Activated effector memory CD4-positive, alpha-beta T cell treated with anti-CD3 and anti-CD28 coated beads, Interleukin-2, amount 50 U/mL, for 16 hours (primary cell): ENCODE results near the gene DBF4B.

Experiments used
- DNase-seq: peaks from one replicate; pipeline ENCODE4 v3.0.0-alpha.2; 2020

The DBF4B gene

GRCh38 chr17:44761932-44762810, 53.7 kb downstream of the DBF4B start:
- DNase-seq = no peak

DNA sequence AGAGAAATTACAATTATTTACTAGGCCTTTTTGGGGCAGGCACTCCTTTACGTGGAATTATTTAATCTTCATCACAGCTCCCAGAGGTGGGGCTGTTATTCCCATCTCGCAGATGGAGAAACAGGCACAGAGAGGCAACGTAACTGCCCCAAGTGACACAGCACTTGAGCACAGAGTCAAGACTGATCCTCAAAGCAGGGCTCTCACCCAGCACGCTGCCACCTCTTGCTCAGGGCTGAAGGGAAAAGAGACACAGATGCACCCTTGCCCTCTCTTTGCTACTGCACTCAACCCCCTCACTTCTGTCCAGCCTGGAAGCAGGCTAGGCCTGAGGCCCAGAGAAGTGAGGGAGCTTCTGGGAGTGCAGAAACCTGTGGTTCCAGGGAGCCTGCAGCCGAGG, 54.7 kb downstream of the DBF4B start:
- DNase-seq = no peak

DNA sequence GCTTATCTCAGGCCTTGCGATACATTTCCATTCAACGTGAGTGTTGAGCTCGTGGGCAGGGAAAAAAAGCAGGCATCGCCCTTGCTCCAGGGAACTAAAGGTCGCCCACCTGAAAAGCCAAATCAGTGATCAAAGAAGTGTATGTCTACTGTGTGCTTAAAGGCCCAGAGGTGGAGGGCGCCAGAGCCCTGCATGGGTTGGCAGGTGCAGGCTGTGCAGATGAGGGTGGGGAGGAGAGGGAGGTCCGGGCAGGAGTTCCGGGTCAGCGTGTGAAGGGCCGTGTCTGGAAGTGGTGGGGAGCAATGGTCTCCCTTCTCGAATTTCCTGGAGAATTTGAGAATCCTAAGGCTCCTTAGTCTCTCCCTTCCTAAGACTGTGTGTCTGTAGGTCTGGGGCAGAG, 57.5 kb downstream of the DBF4B start:
- DNase-seq = no peak

- no peak for DNase-seq
Observed at GRCh38 chr17:44766409-44767038, 58.1 kb downstream of the DBF4B start.

DNA sequence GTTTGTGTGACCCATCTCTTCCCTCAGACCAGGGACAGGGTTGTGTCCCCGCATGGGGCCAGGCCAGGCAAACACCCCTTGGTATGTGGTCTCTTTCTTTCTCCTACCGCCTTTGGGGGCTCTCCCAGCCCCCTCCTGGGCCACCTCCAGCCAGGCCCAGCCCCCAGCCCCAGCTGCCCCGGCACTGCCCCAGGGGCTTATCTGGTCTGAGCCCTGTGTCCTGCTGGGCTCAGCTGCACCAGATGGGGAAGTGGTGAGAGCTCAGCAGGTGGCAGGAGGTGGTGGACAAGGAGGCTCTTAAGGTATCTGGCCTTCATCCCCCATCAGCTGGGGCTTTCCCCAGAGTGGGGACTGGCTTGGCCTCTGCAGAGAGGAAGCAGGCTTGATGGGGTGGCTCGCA, 59.0 kb downstream of the DBF4B start:
- DNase-seq = no peak

- DNase-seq = no peak
Observed at GRCh38 chr17:44768505-44769142, 60.2 kb downstream of the DBF4B start.

DNA sequence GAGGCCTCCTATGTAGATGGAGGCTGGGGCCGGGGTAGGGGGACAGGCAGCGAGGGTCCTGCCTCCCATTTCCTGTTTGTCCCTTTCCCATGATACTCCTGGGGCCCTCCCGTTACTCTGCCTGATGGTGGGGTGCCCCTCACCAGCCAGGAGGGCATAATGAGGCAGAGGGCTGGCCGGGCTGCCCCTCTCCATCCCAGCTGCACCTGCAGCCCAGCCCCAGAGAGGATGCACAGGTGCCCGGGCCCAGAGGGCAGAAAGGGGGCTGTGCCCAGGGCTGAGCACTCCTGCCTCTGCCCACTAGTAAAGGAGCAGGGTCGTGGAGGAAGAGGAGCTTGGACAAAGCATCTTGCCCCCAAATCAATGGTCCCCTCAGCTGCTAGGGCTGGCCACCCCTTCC, 60.8 kb downstream of the DBF4B start:
- no peak for DNase-seq

GRCh38 chr17:44769647-44770084, 61.2 kb downstream of the DBF4B start:
- DNase-seq = no peak

DNA sequence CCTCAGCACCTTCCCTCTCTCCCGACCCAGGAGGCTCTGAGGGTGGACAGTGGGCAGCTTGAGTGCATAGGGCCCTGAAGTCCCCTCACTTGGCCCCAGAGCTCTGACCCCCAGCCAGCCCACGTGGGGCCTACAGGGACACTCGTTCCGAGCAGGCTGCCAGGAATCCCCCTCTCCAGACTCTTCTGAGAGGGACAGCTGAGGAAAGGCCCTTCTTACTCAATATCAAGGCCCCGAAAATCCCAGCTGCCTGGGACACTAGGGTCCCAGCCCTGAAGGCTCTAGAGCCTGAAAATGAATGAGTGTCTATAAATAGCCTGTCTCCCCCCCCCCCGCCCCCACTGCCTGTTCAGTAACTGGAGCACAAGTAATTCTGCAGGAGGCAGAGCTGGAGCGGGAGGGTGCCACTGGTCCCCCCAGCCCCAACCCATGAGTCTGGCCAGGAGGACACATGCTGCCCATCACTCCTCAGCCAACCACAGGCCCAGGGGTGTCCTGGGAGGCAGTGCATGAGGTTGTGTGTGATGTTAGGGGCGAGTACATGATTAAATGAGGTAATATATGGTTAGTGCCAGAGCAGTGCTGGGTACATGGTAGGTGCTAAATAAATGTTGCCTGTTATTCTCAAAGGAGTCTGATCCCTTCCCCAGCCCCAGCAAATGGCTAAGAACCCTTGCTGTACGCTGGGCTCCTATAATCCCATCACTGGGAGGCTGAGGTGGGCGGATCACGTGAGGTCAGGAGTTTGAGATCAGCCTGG, 61.9 kb downstream of the DBF4B start:
- no peak for DNase-seq

DNA sequence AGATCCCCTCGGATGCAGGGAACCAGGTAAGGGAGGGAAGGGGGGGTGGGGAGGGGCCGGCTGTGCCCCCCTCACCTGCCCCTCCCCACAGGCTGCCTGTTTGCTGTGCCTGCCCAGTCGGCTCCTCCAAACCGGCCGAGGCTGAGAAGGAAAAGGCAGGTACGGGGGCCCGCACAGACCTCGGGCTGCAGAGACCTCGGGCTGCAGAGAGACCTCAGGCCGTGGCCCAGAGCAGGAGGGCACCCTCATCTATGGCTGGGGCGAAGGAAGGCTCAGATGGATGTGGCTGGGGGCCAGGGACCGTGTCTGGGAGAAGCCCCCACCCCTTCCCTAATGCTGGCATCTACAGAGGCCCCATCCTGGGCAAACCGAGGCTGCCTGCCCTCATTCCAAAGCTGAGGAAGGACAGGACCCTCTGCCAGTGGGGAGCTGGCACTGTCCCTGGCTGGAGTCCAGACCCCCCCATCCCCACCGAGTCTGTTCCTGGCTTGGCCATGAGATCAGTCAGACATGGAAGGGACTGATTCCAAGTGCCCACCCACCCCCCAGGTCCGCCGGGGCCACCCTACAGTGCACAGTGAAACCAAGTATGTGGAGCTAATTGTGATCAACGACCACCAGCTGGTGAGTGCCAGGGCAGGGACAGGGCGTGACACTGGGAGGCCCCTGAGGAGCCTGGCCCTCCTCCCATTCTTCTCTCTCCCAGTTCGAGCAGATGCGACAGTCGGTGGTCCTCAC, 64.0 kb downstream of the DBF4B start:
- DNase-seq = no peak

DNA sequence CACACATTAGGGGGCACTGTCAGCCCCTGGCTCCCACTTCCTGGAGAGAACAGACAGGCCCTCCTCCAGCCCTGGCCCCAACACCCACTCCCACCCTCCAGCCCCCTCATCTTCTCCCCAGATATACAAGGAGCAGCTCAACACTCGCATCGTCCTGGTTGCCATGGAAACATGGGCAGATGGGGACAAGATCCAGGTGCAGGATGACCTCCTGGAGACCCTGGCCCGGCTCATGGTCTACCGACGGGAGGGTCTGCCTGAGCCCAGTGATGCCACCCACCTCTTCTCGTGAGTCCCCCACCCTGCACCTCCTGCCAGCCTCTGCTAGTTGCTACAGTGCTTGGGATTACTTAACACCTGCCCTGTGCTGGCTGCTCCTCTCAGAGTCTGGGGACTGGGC, 64.7 kb downstream of the DBF4B start:
- no peak for DNase-seq

GRCh38 chr17:44774271-44775135, 66.0 kb downstream of the DBF4B start:
- DNase-seq = peak; percentile 96

DNA sequence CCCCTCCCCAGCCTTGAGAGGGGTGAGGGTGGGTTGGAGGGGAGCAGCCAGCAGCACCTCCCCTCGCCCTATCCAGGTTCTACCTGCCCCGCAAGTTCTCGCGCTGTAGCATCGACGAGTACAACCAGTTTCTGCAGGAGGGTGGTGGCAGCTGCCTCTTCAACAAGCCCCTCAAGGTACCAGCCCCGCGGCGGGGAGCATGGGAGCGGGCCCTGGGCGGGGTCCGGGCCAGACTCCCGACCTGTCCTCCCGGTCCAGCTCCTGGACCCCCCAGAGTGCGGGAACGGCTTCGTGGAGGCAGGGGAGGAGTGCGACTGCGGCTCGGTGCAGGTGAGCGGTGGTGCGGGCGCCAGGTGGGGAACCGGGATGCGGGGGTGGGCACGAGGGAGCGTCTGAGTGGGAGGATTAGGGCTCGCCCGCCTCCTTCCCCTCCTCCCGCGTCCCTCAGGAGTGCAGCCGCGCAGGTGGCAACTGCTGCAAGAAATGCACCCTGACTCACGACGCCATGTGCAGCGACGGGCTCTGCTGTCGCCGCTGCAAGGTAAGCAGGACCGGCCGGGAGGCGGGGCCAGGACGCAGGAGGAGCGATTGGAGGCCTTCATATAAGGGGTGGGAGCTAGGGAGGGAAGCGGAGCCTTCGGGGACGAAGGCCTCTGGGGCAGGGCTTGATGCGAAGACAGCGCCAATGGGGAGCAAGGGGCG, 66.8 kb downstream of the DBF4B start:
- DNase-seq = peak; percentile 99

DNA sequence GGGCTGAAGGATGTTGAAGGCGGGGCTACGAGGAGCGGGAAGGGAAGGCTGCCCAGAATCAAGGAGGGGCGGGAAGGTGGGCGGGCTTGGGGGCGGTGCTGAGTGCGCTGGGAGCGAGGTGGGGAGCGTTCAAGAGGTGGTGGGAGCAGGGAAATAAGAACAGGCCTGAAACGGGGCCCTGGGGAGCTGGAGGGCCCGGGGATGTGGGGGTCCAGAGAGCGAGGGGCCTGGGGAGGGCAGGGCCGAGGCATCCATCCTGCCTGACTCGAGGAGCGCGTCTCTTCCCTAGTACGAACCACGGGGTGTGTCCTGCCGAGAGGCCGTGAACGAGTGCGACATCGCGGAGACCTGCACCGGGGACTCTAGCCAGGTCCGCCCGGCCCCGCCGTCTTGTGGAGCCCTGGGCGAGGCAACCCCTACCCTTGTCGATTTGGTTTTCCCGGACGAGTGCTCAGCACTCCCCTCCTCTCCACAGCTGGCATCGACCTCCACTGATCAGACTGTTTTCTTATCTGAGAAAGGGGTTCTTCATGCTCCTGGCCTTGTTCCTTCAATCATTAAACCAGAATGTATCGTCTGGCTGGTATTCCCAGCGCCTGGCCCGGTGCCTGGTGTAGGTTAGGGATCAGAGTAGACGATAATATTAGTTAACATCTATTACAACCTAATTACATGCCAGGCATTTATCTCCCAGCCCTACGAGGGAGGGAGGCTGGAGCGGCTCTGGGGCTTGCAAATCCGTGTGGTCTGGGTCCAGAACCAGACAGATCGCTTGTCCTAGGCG, 67.6 kb downstream of the DBF4B start:
- no peak for DNase-seq

GRCh38 chr17:44776628-44777393, 68.3 kb downstream of the DBF4B start:
- no peak for DNase-seq

GRCh38 chr17:44777394-44778348, 69.2 kb downstream of the DBF4B start:
- no peak for DNase-seq

GRCh38 chr17:44778656-44779210, 70.3 kb downstream of the DBF4B start:
- DNase-seq = no peak
